Liver (tissue), 3 donors: ENCODE measurements around the gene JMJD6.

Experiments used
- CTCF ChIP-seq: fragments of 150-350 bp; IDR thresholded peaks from 2 replicates; pipeline ENCODE4 v1.5.1; 2017; ENCODE audit warnings: improper control_type of control experiment, low read depth, low read length; ENCODE audit not compliant: missing input control
- FOXA1 ChIP-seq: IDR thresholded peaks from 2 replicates; pipeline ENCODE4 v1.6.1; 2016; ENCODE audit warnings: antibody characterized with exemption
- GABPA ChIP-seq, 2 donors: IDR thresholded peaks in 1 of 2; conservative IDR thresholded peaks in 1 of 2; 2 replicates each; pipeline ENCODE4 v1.6.1; 2016; ENCODE audit warnings: antibody characterized with exemption in 2 of 2, mild to moderate bottlenecking in 1 of 2, moderate library complexity in 1 of 2
- JUND ChIP-seq, 2 donors: IDR thresholded peaks; 2 replicates each; pipeline ENCODE4 v1.6.1; 2016; ENCODE audit warnings: antibody characterized with exemption in 2 of 2
- RAD21 ChIP-seq, 2 donors: IDR thresholded peaks; 2 replicates each; pipeline ENCODE4 v1.6.1; 2016; ENCODE audit warnings: antibody characterized with exemption in 2 of 2, mild to moderate bottlenecking in 2 of 2
- REST ChIP-seq: IDR thresholded peaks from 2 replicates; pipeline ENCODE4 v1.6.1; 2016; ENCODE audit warnings: antibody characterized with exemption, mild to moderate bottlenecking
- TAF1 ChIP-seq: conservative IDR thresholded peaks from 2 replicates; pipeline ENCODE4 v1.6.1; 2016; ENCODE audit warnings: antibody characterized with exemption, mild to moderate bottlenecking
- ZBTB33 ChIP-seq: IDR thresholded peaks from 2 replicates; pipeline ENCODE4 v1.6.1; 2016; ENCODE audit warnings: antibody characterized with exemption
- donor health status: healthy.
- donor health status: healthy.

- TF ChIP-seq CTCF (no peak), TAF1 (no peak), GABPA (IDR thresholded peaks at IDR 0.05 in 1 of 2, conservative IDR thresholded peaks at IDR 0.05 in 1 of 2) (peak in 1 of 2 donors; percentile 51), RAD21 (IDR thresholded peaks at IDR 0.05) (no peak), JUND (IDR thresholded peaks at IDR 0.05) (no peak), REST (no peak), ZBTB33 (no peak), FOXA1 (no peak)
Observed at GRCh38 chr17:76737676-76738467, 11.5 kb upstream of the JMJD6 start, which contains the start of gene MFSD11.
